ENCODE data around the gene UBE2L3. TPM values are rescaled to one million over a fixed set of nuclear protein-coding genes. Genes with fewer than 3 reads are reported as not detected.
"Not testable (repeated sequence)": the region's sequence is repeated elsewhere in the genome, so short reads cannot be mapped to it uniquely, and the experiment has no call there.

The UBE2L3 gene
- total RNA-seq, 1 donor from 2014 or later: 28.7 TPM

DNA sequence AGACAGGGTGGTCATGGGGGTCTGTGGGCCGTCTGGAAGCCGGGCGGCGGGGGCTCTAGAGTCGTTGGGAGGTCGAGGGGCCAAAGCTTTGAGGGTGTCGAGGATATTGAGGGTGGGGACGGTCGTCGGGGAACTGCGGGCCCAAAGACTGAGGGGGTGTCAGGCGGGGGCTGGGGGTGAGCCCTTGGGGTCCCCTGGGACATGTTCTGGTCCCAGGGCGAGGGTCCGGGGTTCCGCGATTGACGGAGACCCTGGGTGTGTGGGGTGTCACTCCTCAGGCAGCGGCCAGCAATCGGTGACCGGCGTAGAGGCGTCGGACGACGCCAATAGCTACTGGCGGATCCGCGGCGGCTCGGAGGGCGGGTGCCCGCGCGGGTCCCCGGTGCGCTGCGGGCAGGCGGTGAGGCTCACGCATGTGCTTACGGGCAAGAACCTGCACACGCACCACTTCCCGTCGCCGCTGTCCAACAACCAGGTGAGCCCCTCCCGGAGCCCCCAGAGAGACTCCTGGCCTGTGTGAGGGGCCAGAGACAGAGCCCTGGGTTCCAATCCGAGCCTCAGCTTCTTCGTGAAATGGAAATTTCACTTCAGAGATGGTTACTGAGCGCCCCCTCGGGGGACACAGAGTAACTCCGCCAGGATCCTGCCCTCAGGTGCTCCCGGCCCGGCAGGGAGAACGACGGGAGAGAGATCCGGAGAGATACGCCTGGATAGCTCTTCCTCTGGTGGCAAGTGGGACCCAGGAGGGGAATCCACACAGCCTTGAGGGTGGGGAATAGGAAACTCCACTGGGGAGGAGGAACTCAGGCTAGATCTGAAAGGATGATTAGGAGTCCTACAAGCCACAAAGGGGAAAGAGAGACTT, 75.3 kb downstream of the UBE2L3 start:
- no peak for DNase-seq (ENCODE audit: low read depth, low spot score)

DNA sequence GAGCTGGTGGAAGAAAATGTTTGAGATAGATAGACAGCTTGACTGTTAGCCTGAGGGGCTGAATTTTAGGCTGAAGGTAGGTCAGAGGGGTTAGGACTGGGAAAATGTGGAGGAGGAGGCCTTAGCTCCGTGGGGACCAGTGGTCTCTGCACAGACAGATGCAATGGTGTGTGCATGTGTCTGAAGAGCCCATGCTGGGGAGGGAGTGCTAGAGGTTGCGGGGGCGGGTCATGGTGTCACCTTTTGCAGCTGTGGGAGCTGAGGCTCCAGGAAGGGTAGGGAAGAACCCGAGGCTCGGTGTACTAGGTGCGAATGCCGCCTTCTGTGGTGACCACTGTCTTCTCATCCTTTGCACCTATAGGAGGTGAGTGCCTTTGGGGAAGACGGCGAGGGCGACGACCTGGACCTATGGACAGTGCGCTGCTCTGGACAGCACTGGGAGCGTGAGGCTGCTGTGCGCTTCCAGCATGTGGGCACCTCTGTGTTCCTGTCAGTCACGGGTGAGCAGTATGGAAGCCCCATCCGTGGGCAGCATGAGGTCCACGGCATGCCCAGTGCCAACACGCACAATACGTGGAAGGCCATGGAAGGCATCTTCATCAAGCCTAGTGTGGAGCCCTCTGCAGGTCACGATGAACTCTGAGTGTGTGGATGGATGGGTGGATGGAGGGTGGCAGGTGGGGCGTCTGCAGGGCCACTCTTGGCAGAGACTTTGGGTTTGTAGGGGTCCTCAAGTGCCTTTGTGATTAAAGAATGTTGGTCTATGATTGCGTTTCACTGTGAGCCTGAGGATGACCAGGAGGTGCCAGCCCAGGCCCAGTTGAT, 76.2 kb downstream of the UBE2L3 start:
- DNase-seq (ENCODE audit: low read depth, low spot score): no peak

DNA sequence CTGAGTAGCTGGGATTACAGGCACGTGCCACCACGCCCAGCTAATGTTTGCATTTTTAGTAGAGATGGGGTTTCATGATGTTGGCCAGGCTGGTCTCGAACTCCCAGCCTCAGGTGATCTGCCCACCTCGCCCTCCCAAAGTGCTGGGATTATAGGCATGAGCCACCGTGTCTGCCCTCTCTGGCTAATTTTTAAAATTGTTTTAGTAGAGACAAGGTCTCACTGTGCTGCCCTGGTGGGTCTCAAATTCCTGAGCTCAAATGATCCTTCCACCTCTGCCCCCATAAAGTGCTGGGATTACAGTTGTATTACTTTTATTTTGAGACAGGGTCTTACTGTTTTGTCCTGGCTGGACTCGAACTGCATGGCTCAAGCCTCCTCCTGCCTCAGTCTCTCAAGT, 78.0 kb downstream of the UBE2L3 start:
- DNase-seq (ENCODE audit: low read depth, low spot score): not testable (repeated sequence)

DNA sequence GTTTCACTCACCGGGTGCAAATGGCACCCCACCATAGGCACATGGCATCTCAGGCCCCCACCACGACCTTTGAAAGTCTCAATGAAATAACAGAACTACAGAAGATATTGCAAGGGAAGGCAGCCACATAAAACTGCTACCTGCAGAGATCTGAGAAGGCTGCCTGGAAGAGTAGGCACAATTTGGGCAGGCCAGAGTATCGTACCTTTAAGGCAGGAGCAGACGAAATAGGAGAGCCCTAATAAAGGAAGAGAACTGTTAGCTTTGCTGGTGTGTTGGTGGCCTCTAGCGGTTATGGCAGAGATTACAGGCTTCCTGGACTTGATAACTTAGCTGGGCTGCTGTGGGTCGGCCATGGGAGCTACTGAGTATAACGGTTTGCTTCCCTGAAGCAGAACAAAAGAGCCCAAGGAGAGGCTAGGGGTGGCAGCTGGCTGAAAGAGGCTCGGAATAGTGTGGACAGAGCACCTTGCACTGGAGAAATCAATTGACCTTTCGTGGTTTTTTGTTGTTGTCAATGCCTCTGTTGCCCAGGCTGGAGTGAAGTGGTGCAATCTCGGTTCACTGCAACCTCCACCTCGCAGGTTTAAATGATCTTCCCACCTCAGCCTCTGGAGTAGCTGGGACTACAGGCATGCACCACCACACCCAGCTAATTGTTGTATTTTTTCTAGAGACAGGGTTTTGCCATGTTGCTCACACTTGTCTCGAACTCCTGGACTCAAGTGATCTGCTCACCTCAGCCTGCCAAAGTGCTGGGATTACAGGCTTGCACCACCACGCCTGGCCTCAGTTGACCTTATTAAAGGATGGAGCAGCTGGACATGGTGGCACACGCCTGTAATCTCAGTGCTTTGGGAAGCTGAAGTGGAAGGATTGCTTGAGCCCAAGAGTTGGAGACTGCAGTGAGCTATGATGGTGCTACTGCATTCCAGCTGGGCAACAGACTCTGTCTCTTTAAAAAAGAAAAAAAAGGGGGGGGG, 79.4 kb downstream of the UBE2L3 start:
- DNase-seq (ENCODE audit: low read depth, low spot score): no peak

DNA sequence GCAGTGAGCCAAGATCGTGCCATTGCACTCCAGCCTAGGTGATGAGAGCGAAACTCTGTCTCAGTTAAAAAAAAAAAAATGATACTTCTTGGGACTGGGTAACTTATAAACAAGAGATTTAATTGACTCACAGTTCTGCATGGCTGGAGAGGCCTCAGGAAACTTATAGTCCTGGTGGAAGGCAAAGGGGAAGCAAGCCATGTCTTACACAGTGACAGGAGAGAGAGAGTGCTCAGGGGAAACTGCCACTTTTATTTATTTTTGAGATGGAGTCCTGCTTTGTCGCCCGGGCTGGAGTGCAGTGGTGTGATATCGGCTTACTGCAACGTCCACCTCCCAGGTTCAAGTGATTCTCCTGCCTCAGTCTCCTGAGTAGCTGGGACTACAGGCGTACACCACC, 82.8 kb downstream of the UBE2L3 start:
- no peak for DNase-seq (ENCODE audit: low read depth, low spot score)

DNA sequence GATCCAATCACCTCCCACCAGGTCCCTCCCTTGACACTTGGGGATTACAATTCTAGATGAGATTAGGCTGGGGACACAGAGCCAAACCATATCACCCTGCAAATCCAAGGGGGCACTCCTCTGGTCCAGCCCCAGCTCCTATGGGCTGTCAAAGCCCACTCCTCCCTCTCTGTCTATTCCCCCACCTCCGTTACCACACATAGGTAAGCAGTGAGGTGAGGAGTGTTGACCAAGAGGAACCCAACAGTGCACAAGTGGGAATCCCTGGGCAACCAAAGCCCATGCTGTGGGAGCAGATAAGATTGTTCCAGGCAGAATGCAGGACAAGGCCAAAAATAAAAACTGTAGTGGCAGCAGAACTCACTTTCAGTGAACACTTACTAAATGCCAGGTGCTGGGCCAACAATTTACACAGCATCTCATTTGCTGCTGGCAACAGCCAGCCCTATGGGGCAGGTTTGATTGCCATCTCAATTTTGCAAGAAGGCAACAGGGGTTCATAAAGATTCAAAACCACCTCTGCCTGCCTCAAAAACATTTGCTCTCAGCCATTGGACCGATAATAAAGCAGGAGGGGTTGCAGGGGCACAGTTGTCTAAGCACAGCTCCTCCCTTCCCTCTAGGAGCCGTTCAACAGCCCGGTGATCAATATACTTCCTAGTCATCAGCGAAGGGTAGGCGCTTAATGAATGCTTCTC, 83.5 kb downstream of the UBE2L3 start:
- no peak for DNase-seq (ENCODE audit: low read depth, low spot score)

DNA sequence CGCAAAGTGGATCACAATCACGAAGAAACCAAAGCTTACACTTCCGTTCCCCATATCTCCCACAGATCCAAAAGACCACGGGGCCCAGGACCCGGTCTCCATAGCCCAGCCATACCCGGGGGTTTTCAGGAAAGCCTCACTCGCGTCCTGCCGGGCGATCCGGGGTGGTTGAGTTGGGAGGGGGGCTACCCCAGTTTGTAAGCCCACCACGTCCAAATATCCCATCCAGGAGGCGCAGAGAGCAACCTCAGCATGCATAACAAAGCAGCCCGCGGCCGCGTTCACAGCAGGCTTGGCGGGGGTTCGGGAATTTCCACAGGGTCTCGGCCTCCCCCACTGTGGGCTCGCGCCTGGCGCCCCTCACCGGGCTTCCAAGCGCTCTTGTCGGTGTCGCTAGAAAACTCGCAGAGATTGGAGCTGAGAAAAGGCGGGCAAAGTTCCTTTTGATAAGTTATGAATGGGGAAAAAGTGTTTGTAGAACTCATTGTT, 84.1 kb downstream of the UBE2L3 start:
- no peak for DNase-seq (ENCODE audit: low read depth, low spot score)

DNA sequence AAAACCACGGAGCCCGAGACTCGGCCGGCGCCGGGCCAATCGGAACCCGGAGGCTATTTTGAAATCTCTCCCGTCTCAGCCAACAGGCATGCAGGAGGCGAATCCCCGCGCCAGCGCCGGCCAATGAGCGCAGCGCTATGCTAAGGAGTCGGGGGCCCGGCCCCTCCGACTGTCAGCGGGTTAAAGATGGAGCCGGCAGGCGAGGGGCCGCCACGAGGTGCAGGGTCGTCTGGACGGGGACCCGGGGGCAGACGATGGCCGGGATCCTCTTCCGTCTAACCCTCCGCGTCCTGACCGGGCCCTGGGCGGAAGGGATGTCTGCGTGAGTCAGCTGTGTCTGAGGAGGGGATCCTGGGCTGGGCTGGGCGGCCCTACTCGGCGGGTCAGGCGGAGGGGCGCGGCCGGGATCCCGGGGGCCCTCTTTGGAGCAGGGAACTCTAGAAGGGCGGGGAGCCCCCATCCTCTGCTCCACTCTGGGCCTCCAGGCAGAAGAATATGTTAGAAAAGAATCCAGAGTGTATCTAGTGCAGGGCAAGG, 84.6 kb downstream of the UBE2L3 start:
- no peak for DNase-seq (ENCODE audit: low read depth, low spot score)

DNA sequence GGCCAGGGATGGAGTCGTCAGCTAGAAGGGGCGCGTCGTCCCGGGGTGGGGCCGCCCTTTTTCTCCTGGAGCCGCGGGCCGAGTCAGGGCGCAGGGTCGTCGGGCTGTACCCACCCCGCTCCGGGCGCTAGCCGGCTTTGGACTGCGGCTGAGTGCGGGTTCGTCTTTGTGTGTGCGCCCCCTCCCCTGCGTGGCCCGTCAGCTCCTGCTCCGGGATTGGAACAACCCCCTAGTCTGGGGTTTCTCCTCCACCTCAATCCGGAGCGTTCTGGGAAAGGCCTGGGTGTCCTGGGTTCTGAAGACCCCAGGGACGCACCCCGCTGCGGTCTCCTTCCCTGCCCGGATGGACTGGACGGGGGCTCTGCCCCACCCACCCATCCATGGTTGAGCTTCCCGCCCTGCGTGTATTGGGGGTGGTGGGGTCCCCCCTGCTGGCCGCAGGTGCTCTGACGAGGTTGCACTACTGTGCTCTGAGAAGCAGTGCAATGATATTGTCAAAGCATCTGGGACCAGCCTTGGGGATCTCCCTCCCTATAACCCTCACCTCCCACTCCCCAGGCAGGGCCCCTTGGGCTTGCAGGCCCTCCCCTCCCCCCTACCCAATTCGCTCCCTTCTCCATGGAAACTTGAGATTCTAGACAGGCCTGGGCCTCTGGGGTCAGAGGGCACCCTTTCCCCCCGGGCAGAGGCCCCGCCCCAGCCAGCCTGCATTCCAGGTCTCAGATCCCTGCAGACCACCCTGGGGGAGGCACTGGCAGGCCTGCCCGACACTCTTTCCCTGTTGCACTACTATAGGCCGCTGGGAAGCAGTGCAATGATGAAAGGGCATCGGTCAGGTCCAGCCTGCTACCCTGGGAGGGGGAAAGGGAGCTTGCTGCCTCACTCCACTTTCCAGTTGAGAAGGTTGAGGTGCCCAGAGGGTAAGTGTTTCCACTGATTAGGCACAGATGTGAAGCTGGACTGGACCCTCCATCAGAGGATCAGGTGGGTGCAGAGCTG, 85.3 kb downstream of the UBE2L3 start:
- DNase-seq (ENCODE audit: low read depth, low spot score): no peak

DNA sequence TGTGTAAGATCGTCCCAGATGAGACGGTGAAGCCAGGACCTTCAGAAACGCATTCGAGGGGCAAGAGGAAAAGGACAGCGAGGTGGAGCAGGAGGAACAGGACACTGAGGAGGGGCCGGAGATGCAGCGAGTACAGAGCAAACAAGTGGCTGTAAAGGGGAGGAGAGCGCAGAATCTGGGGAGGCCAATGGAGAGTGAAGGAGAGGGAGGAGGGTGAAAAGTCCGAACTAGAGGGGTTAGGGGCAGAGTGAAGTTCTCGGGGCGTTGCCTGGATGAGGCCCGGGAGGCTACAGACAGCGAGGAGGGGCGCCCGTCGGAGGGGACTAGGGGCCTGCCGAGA, 89.5 kb downstream of the UBE2L3 start:
- DNase-seq (ENCODE audit: low read depth, low spot score): no peak

DNA sequence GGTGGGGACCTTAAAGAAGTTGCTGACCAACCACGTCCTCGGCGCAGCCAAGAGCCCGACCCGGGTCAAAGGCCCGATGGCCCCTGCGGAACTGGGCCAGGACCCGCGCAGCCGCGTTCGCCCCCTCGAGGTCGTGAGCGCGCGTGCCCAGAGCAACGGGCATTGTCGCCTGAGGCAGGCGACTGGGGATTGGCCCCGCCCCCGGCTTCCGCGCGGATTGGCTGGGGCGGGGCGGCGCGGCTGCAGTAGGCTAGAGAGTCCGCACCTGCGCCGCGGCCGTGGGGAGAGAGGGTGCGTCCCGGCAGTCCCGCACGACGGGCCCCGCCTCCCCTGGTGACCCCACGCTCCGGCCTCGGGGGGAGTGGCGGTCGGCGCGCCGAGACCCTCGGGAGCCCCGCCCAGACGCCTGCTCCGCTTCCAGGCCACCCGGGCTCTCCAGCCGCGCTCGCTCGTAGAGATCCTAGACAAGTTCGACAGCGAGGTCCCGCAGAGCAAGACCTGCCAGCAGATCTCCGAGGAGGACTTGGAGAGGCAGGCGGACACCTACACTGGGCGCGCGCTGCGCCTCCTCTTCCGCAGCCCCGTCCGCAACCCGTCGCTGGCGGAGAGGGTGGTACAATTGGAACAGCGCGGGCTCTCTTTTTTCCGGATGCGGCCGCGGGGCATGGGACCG, 90.0 kb downstream of the UBE2L3 start:
- no peak for DNase-seq (ENCODE audit: low read depth, low spot score)

DNA sequence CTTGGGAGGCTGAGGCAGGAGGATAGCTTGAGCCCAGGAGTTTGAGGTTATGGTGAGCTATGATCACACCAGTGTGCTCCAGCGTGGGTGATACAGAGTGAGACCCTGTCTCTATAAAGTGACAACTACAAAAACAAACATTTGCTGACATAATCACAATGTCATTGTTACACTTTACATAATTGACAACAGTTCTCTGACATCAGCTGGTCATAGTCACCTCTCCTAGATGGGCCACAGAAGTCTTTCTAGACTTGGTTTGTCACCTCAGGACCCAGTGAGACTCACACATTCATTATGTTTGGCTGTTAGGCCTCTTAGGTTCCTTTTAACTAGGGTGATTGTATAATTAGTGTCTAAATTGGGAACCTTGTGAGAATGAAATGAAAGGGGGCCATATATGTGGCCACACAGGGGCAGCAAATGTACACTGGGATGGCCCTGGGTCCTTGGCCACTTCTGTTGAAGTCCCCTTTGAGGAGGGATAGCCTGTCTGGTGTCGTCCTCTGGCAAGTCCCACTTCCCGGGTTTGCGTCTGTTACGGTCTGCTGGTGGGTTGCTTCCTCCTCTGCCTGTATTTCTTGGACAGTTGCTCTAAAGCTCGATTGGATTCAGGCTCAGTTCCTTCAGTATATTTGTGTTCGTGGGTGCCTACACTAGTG, 92.5 kb downstream of the UBE2L3 start:
- DNase-seq (ENCODE audit: low read depth, low spot score): no peak

DNA sequence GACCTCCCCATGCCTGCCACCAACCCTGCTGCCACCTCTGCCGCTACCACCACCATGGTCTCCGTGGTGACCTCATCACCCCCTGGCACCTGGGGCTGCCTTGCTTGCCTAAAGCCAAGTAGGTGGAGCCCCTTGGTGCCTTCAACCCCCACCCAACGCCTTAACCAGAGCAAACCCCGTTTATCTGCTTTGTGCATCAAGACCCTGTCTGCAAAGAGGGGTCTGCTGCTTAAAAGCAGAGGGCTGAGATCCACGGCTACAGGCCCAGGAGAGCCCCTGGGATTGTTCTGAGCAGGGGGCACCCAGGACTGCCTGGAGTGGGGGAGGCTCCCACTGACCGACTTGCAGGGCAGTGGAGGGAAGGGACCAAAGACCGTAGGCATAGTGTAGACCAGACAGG, 93.4 kb downstream of the UBE2L3 start:
- DNase-seq (ENCODE audit: low read depth, low spot score): no peak

DNA sequence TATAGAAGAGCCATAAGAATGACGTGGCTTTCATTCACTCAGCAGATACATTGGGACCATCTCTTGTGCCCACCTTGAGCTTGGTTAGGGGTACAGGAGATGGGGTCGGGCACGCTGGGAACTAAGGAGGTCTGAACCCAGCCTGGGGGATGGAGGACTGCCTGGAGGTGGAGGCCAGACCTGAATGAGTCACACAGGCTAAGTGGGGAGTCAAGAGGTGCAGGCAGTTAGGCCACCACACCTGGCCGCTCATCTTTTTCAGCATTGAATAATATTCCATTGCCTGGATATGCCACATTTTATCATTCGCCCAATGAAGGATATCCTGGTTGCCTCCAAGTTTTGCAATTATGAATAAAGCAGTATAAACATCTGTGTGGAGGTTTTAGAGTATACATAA, 94.5 kb downstream of the UBE2L3 start:
- no peak for DNase-seq (ENCODE audit: low read depth, low spot score)

DNA sequence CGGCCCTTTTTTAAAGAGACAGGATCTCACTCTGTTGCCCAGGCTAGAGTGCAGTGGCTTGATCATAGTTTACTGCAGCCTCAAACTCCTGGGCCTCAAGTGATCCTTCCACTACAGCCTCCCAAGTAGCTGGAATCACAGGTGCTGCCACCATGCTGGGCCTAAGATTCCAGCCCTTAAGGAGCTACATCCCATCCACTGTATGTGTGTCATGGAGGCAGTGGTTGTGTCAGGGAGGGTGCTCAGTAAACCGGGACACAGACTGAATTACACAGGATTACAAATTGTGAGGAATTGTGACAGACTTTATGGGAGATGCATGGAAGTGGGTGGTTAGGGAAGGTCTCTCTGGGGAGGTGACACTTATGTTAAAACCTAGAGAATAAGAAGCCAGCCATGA, 96.2 kb downstream of the UBE2L3 start:
- DNase-seq (ENCODE audit: low read depth, low spot score): no peak

DNA sequence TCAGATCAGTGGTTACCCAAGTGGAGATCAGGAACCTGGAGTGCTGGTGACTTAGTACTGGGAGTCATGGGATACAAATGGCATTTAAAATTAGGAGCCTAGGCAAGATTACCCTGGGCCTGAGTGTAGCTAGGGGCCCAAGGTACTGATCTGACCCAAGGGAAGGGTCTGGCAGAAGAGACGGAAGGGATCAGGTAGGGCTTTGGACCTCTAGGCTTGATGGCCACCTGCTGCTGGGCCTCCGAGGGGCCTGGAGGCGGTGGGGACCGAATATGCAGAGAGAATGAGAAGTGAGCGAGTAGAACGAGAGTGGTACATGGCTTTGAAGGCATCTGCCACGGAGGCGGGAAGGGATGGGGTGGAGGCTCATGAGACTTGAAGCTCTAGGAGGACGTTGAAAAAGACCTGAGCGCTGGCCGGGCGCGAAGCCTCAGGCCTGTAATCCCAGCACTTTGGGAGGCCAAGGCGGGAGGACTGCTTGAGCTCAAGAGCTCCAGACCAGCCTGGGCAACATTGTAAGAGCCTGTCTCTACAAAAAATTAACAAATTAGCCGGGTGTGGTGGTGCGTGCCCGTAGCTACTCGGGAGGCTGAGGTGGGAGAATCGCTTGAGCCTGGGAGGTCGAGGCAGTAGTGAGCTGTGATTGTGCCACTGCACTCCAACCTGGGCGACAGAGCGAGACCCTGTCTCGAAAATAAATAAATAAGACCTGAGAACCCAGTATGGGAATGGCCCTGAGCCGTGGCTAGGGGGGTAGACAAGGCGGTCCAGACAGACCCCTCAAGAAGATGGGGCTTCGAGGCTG, 97.7 kb downstream of the UBE2L3 start:
- DNase-seq (ENCODE audit: low read depth, low spot score): no peak

DNA sequence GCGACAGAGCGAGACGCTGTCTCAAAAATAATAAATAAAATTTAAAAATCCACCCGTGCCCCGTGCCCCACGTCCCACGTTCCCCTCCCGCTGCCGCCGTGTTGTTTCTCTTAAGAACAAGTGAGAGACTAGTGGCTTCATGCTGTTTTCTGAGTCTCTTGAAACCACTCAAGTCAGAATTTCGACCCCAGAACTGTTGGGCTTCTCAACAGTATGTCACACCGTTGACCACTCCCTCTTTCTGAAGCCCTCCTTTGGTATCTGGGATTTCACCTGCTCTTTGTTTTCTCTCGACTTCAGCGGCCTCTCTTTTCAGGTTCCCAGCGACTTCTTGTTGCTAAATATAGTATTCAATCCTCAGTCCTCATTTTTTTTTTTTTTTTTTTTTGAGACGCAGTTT, 99.3 kb downstream of the UBE2L3 start:
- DNase-seq (ENCODE audit: low read depth, low spot score): no peak

Measured in pulmonary artery endothelial cell (primary cell).